IPS-18c (cell line): Measurements from ENCODE around the gene SLC25A3.
A peak's percentile ranks its signal among the peaks of the same experiment; 100 is the strongest.
"Not testable (repeated sequence)": the region's sequence is repeated elsewhere in the genome, so short reads cannot be mapped to it uniquely, and the experiment has no call there.

Experiments used
- H3K4me3 ChIP-seq: 2 replicates; pipeline ENCODE4 v1.7.0; 2013; ENCODE audit warnings: low read depth, mild to moderate bottlenecking, low read length, moderate library complexity; ENCODE audit not compliant: insufficient read depth
- H3K9me3 ChIP-seq: one replicate; pipeline ENCODE4 v1.6.1; 2013; ENCODE audit warnings: mild to moderate bottlenecking, low read length, moderate library complexity; ENCODE audit not compliant: control insufficient read depth, insufficient read depth

SLC25A3 gene

GRCh38 chr12:98593351-98594049, at the start of gene SLC25A3:
Gene SLC25A3, plus strand, starts transcription at chr12:98593686. Its CDS starts 293 bp downstream, at chr12:98593979.
- H3K9me3 ChIP-seq, result peaks cover 2% of the 10 kb centered on the region
- H3K4me3 ChIP-seq, result peak within 1 kb of the TSS; percentile 99

GRCh38 chr12:98543701-98544100, 49.8 kb upstream of the SLC25A3 start:
- H3K4me3 ChIP-seq, result no peak overlapping the region
- no peaks in the 10 kb centered on the region for H3K9me3 ChIP-seq

- H3K4me3 ChIP-seq, result no peak overlapping the region
- no peaks in the 10 kb centered on the region for H3K9me3 ChIP-seq
These were observed 48.7 kb upstream of the SLC25A3 start for GRCh38 chr12:98544751-98545150.

DNA sequence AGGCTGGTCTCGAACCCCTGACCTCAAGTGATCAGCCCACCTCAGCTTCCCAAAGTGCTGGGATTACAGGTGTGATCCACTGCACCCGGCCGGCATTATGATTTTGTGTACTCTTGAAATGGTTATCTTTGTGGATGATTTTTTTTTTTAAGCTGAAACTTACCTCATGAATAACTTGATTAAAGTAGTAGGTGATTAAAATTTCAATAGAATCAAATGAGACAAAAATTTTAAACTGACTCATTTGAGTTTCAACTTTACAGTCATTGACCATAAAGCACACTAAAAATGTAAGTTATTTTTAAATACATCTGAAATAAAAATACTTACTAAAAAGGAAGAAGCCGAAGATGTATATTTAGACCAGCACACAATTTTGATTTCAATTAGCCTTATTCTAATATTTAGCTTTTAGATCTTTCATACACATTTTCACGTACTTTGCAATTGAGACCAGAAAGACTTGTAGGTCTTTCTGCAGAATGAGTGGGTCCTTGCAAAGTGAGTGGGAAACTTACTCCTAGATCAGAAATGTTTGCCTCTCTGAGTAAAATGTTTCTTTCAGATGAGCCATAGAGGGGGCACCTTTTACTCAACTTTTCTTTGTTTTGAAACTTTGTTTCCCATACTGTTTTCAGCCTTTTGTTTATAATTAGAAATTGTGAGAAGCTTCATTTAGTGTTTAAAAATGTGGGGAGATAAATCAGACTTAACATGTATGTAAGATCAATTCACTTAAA, 43.9 kb upstream of the SLC25A3 start:
- Histone ChIP-seq H3K4me3 (no peak overlapping the region), H3K9me3 (no peaks in the 10 kb centered on the region)

- no peak overlapping the region for H3K4me3 ChIP-seq
- no peaks in the 10 kb centered on the region for H3K9me3 ChIP-seq
These were observed 41.7 kb upstream of the SLC25A3 start for GRCh38 chr12:98551787-98552186.

GRCh38 chr12:98558097-98558496, 35.4 kb upstream of the SLC25A3 start:
- not testable (repeated sequence) for H3K9me3 ChIP-seq, H3K4me3 ChIP-seq

GRCh38 chr12:98559666-98560065, 33.8 kb upstream of the SLC25A3 start:
- H3K9me3 ChIP-seq, result peaks cover 2% of the 10 kb centered on the region
- no peak overlapping the region for H3K4me3 ChIP-seq

GRCh38 chr12:98561846-98562245, 31.6 kb upstream of the SLC25A3 start:
- H3K4me3 ChIP-seq, result no peak overlapping the region
- H3K9me3 ChIP-seq, result peaks cover 2% of the 10 kb centered on the region

DNA sequence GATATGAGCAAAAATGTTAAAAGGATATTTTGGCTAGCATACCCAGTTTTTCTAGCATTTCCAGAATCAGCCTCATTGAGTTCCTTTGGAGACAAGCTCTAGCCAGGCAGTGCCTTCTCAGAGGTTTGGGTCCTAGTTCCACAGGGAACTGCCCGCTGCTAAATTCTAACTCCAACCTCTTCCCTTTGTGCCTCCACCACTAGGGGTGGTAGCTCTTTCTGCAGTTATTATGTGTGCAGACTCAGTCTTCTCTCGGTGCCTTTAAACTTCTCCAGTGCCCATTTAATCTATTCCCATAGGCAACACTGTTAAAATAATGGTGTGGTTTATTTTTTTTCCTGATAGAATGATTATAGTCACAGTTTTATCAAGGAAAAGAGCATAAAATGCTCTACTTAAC, 21.5 kb upstream of the SLC25A3 start:
- H3K4me3 ChIP-seq, result no peak overlapping the region
- H3K9me3 ChIP-seq, result no peaks in the 10 kb centered on the region

DNA sequence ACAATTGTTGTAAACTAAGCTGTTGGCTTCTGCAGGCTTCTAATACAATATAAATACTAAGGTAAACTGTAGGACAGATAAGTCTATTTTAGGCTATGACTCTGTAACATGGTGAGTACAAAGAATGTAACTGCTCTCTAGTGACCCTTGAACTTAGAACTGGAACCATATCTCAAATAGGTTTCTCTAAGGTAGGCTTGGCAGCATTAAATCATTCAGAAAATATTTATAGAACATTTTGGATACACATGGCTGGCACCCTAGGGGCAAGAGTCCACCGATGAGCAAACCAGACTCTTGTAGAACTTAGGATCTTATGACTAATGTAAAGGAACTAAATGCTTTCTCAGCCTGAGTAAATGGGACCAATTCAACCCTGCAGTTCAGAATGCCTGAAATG, 19.4 kb upstream of the SLC25A3 start:
- no peaks in the 10 kb centered on the region for H3K9me3 ChIP-seq
- no peak overlapping the region for H3K4me3 ChIP-seq

DNA sequence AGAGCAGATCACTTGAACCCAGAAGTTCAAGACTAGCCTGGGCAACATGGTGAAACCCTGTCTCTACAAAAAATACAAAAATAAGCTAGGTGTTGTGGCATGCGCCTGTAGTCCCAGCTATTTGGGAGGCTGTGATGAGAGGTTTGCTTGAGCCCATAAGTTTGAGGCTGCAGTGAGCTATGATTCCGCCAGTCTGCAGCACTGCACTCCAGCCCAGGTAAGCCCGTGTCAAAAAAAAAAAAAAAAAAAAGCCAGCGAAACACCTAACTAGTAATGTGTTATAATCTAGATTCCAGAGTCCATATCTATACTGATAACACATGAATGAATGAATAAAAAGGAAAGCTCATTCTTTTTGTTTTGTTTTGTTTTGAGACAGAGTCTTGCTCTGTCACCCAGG, 18.5 kb upstream of the SLC25A3 start:
- H3K9me3 ChIP-seq, result no peaks in the 10 kb centered on the region
- no peak overlapping the region for H3K4me3 ChIP-seq

DNA sequence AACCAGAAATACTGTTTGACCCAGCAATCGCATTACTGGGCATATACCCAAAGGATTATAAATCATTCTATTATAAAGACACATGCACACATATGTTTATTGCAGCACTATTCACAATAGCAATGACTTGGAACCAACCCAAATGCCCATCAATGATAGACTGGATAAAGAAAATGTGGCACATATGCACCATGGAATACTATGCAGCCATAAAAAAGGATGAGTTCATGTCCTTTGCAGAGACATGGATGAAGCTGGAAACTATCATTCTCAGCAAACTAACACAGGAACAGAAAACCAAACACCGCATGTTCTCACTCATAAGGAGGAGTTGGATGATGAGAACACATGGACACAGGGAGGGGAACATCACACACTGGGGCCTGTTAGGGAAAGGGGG, 16.7 kb upstream of the SLC25A3 start:
- H3K9me3 ChIP-seq, H3K4me3 ChIP-seq: not testable (repeated sequence)

- no peak overlapping the region for H3K4me3 ChIP-seq
- H3K9me3 ChIP-seq, result no peaks in the 10 kb centered on the region
These were observed 15.1 kb upstream of the SLC25A3 start for GRCh38 chr12:98578392-98578791.

- H3K4me3 ChIP-seq, result no peak overlapping the region
- H3K9me3 ChIP-seq, result no peaks in the 10 kb centered on the region
These were observed 14.7 kb upstream of the SLC25A3 start for GRCh38 chr12:98578821-98579220.

GRCh38 chr12:98579347-98579746, 14.1 kb upstream of the SLC25A3 start:
- Histone ChIP-seq H3K4me3 (no peak overlapping the region), H3K9me3 (no peaks in the 10 kb centered on the region)

- Histone ChIP-seq H3K4me3 (no peak overlapping the region), H3K9me3 (no peaks in the 10 kb centered on the region)
These were observed 13.7 kb upstream of the SLC25A3 start for GRCh38 chr12:98579835-98580234.

GRCh38 chr12:98580695-98581094, 12.8 kb upstream of the SLC25A3 start:
- H3K9me3 ChIP-seq, result no peaks in the 10 kb centered on the region
- no peak overlapping the region for H3K4me3 ChIP-seq

GRCh38 chr12:98581101-98581500, 12.4 kb upstream of the SLC25A3 start:
- H3K9me3 ChIP-seq, result no peaks in the 10 kb centered on the region
- no peak overlapping the region for H3K4me3 ChIP-seq
